ENCODE measurements around the gene HIVEP3. TPM values are rescaled to one million over a fixed set of nuclear protein-coding genes. Genes with fewer than 3 reads are reported as not detected.

HIVEP3 gene
- polyA plus RNA-seq, 1 donor (not counting 4 experiments of a cell fraction or from before 2014, with no cell fraction given): 1.1 TPM

DNA sequence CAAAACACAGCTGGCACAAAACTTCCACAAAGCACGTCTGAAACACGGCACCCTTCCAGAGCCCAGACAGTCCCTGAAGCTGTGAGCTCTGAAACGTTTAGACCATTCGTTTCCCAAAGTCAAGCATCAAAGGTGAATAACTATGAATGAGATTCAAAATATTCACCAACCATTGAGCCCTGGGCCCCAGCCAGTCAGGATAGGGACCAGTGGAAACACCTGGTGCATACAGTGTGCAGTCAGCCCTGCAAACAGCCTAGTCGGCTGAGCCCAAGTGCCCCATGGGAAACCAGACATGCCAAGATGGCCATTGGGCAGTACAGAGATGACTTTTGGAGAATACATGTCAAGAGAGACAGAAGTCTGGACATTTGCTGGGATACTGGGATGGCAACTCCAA is 343.9 kb downstream of the HIVEP3 start:
- Histone ChIP-seq H3K4me3 (ENCODE audit: control insufficient read depth in 2 of 3, extremely low read depth in 1 of 3, insufficient read depth in 2 of 3, low read depth in 1 of 3, low read length in 3 of 3) (no peak overlapping the region), H2AFZ (ENCODE audit: control insufficient read depth, low read length) (no peak overlapping the region), H3K79me2 (ENCODE audit: control insufficient read depth, insufficient read depth, low read length) (no peaks in the 10 kb centered on the region), H3K4me2 (ENCODE audit: control insufficient read depth, extremely low read depth, insufficient read depth, low read depth, low read length) (no peak overlapping the region), H3K9me3 (ENCODE audit: control insufficient read depth, low read depth, low read length) (no peaks in the 10 kb centered on the region), H3K36me3 (ENCODE audit: control insufficient read depth in 2 of 2, extremely low read depth in 1 of 2, insufficient read depth in 2 of 2, low read length in 2 of 2) (no peaks in the 10 kb centered on the region), H4K20me1 (ENCODE audit: control insufficient read depth, extremely low read depth, insufficient read depth, low read length) (peaks cover 3% of the 10 kb centered on the region), H3K4me1 (ENCODE audit: control insufficient read depth, extremely low read depth, insufficient read depth, low read length) (no peaks in the 10 kb centered on the region), H3K27me3 (ENCODE audit: control insufficient read depth, extremely low read depth, insufficient read depth, low read length) (peaks cover 6% of the 10 kb centered on the region), H3K9ac (ENCODE audit: control insufficient read depth, extremely low read depth, insufficient read depth, low read length) (no peak overlapping the region), H3K9me1 (ENCODE audit: control insufficient read depth, extremely low read depth, insufficient read depth, low read length) (no peaks in the 10 kb centered on the region), H3K27ac (ENCODE audit: control insufficient read depth, insufficient read depth, low read length) (no peak overlapping the region)
- DNase-seq (ENCODE audit: low read depth, low spot score) (no peak), FAIRE-seq (no peak)
- no peak for TF ChIP-seq EZH2 (IDR thresholded peaks at IDR 0.05; ENCODE audit: low read length)
- TF ChIP-seq, protein P1, sequence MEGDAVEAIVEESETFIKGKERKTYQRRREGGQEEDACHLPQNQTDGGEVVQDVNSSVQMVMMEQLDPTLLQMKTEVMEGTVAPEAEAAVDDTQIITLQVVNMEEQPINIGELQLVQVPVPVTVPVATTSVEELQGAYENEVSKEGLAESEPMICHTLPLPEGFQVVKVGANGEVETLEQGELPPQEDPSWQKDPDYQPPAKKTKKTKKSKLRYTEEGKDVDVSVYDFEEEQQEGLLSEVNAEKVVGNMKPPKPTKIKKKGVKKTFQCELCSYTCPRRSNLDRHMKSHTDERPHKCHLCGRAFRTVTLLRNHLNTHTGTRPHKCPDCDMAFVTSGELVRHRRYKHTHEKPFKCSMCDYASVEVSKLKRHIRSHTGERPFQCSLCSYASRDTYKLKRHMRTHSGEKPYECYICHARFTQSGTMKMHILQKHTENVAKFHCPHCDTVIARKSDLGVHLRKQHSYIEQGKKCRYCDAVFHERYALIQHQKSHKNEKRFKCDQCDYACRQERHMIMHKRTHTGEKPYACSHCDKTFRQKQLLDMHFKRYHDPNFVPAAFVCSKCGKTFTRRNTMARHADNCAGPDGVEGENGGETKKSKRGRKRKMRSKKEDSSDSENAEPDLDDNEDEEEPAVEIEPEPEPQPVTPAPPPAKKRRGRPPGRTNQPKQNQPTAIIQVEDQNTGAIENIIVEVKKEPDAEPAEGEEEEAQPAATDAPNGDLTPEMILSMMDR (optimal IDR thresholded peaks at IDR 0.05 in 1 of 3, IDR thresholded peaks at IDR 0.05 in 1 of 3, conservative IDR thresholded peaks at IDR 0.05 in 1 of 3; ENCODE audit: extremely low read depth in 1 of 3, insufficient read depth in 2 of 3, low read length in 3 of 3): no peak
- dilution Hi-C loops (cut with MboI; ENCODE audit: extremely low pct_ligation_motif_present, low sequenced_read_pairs): no loop called here

DNA sequence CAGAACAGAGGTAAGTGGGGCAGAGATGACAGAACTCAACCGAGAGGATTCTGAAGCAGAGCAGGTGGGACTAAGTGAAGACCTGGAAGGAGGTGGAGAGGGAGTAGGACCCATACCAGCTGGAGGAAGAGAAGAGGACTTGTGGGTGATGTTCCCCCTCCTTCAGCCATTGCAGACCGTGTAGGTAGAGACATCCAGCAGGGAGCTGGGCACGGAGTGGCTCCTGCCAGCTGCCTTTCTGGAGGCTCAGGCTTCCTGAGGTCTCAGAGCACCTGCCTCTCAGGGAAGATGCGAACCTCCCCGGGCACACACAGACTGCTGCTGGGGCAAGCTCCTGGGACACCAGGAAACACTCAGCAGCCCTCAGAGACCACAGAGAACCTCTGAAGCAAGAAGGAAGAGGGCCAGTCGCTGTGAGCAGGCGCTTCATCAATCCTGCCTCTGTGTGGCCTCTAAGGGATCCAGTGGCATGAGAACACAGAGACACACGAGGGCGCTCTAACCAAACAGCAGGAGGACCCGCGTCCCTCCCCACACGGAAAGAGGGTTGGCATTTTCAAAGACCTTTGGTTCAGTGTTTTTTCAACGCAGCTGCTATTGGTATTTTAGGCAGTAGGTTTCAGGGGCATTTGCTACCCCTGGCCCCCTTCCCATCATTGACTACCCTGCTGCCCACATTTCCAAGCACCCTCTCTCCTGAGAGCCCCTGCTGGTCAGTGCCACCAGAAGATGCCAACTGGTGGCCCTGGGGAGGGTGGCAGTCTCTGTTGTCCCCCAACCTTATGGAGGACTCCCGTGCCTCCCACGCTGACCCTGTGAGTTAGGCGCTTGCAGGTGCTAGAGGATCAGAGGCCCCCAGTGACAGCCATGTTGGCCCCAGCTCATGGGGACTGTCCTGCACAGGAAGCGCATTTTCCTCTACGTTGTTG is 344.7 kb downstream of the HIVEP3 start:
- Histone ChIP-seq H3K9me1 (ENCODE audit: control insufficient read depth, extremely low read depth, insufficient read depth, low read length) (no peaks in the 10 kb centered on the region), H3K4me3 (ENCODE audit: control insufficient read depth in 2 of 3, extremely low read depth in 1 of 3, insufficient read depth in 2 of 3, low read depth in 1 of 3, low read length in 3 of 3) (no peak overlapping the region), H3K9me3 (ENCODE audit: control insufficient read depth, low read depth, low read length) (no peaks in the 10 kb centered on the region), H3K4me2 (ENCODE audit: control insufficient read depth, extremely low read depth, insufficient read depth, low read depth, low read length) (no peak overlapping the region), H3K9ac (ENCODE audit: control insufficient read depth, extremely low read depth, insufficient read depth, low read length) (no peak overlapping the region), H2AFZ (ENCODE audit: control insufficient read depth, low read length) (no peak overlapping the region), H3K79me2 (ENCODE audit: control insufficient read depth, insufficient read depth, low read length) (no peaks in the 10 kb centered on the region), H4K20me1 (ENCODE audit: control insufficient read depth, extremely low read depth, insufficient read depth, low read length) (peaks cover 3% of the 10 kb centered on the region), H3K36me3 (ENCODE audit: control insufficient read depth in 2 of 2, extremely low read depth in 1 of 2, insufficient read depth in 2 of 2, low read length in 2 of 2) (no peaks in the 10 kb centered on the region), H3K27me3 (ENCODE audit: control insufficient read depth, extremely low read depth, insufficient read depth, low read length) (peaks cover 6% of the 10 kb centered on the region), H3K4me1 (ENCODE audit: control insufficient read depth, extremely low read depth, insufficient read depth, low read length) (no peaks in the 10 kb centered on the region), H3K27ac (ENCODE audit: control insufficient read depth, insufficient read depth, low read length) (no peak overlapping the region)
- dilution Hi-C loops (cut with MboI; ENCODE audit: extremely low pct_ligation_motif_present, low sequenced_read_pairs): no loop called here
- peak; percentile 7 for DNase-seq (ENCODE audit: low read depth, low spot score)
- TF ChIP-seq, protein P1 (optimal IDR thresholded peaks at IDR 0.05 in 1 of 3, IDR thresholded peaks at IDR 0.05 in 1 of 3, conservative IDR thresholded peaks at IDR 0.05 in 1 of 3; ENCODE audit: extremely low read depth in 1 of 3, insufficient read depth in 2 of 3, low read length in 3 of 3): peak; percentile 95 to 96 (median 95)
- TF ChIP-seq EZH2 (IDR thresholded peaks at IDR 0.05; ENCODE audit: low read length): no peak
- peak; percentile 72 for FAIRE-seq

Data from keratinocyte (primary cell).